ENCODE results near the gene TMEM223. TPM values are rescaled to one million over a fixed set of nuclear protein-coding genes. Genes with fewer than 3 reads are reported as not detected.
"Not testable (repeated sequence)": the region's sequence is repeated elsewhere in the genome, so short reads cannot be mapped to it uniquely, and the experiment has no call there.

The TMEM223 gene
- total RNA-seq, 2 experiments from 2014 or later: 6.2 to 8.7 TPM

DNA sequence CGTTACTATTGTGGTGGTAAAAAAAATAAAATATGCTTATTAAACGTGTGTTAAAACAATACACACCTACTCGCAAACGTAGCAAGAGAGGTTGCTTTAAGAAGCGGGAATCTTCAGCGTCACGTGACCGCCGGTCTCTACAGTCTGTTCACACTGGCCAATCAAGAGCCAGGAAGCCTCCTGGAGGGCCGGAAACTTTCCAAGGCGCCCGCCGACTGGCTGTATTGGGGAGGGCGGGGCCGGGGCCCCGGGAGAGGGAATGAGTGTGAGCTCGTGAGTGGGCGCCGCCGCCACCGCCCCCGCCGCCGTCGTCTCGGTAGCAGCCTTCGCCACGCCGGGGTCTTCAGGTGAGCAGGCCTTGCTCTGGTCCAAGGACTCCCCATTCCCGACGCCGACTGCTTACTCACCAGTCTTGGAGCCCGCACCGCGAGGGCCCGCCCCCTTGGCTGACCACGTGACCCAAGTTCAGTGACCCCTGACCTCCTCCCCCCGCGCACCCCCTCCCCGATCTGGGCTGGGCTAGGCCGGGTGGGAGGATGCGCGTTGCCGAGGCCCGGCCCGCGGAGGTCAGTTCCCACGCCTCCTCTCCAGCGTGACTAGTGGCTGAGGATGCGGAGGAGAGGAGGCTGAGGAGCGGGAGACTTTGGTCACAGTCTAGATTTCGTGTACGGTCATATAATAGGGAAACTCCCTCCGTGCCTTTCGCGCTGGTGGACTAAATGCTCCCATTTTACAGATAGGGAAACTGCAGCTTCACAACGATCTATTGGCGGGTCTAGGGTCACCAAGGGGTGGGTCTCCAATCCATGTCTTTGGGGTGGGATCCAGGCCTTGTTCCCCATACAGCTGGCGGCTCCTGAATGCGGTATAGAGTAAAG, 20.4 kb downstream of the TMEM223 start, which contains the start of gene TAF6L:
TAF6L (plus strand) TSS at position 253 of the 878 bp plus-strand sequence. CDS start 4,388 bp downstream, outside the sequence.
- Histone ChIP-seq H3K4me3 (ENCODE audit: low read length) (peak within 1 kb of the TSS; percentile 76), H3K9me3 (ENCODE audit: control insufficient read depth in 1 of 2, insufficient read depth in 1 of 2, low read length in 2 of 2) (no peaks in the 10 kb centered on the region), H3K4me1 (ENCODE audit: insufficient read depth, low read length) (peaks cover 27% of the 10 kb centered on the region), H3K27ac (ENCODE audit: low read depth in 1 of 2, low read length in 2 of 2) (peak within 1 kb of the TSS; percentile 79 to 88), H3K36me3 (ENCODE audit: insufficient read depth, low read length) (peaks cover 18% of the 10 kb centered on the region), H3K27me3 (ENCODE audit: control insufficient read depth in 1 of 2, insufficient read depth in 2 of 2, low read length in 2 of 2) (no peaks in the 10 kb centered on the region)
- ATAC-seq (ENCODE audit: poor library complexity): peak; percentile 76
- CTCF ChIA-PET: interaction anchor here (1.2 to 8.8 kb wide), 6 partner anchors 10 to 110 kb away, joined by 3 to 81 read pairs (median 5); partner anchors contain the start of genes POLR2G, SLC3A2, TMEM179B and ZBTB3
- Mint-ChIP-seq H3K27ac (peak within 1 kb of the TSS; percentile 97), H3K4me3 (peak within 1 kb of the TSS; percentile 97), H3K36me3 (ENCODE audit: low read depth) (peaks cover 45% of the 10 kb centered on the region), H3K4me1 (ENCODE audit: low read depth) (peaks cover 24% of the 10 kb centered on the region), H3K27me3 (no peaks in the 10 kb centered on the region), H3K9me3 (no peaks in the 10 kb centered on the region)
- intact Hi-C loops (cut with DNase I, micrococcal nuclease): loop anchor here (1.0 to 5.0 kb wide), 5 partner anchors 15 to 111 kb away; partner anchors contain the start of genes TTC9C (in 2 of the 2), HNRNPUL2 (in 1 of the 2), SLC3A2 (in 1 of the 2) and TMEM179B (in 1 of the 2)
- TF ChIP-seq, protein P1, sequence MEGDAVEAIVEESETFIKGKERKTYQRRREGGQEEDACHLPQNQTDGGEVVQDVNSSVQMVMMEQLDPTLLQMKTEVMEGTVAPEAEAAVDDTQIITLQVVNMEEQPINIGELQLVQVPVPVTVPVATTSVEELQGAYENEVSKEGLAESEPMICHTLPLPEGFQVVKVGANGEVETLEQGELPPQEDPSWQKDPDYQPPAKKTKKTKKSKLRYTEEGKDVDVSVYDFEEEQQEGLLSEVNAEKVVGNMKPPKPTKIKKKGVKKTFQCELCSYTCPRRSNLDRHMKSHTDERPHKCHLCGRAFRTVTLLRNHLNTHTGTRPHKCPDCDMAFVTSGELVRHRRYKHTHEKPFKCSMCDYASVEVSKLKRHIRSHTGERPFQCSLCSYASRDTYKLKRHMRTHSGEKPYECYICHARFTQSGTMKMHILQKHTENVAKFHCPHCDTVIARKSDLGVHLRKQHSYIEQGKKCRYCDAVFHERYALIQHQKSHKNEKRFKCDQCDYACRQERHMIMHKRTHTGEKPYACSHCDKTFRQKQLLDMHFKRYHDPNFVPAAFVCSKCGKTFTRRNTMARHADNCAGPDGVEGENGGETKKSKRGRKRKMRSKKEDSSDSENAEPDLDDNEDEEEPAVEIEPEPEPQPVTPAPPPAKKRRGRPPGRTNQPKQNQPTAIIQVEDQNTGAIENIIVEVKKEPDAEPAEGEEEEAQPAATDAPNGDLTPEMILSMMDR (IDR thresholded peaks at IDR 0.05): no peak
- POLR2A ChIA-PET: interaction anchor here (0.5 to 7.1 kb wide), 20 partner anchors 9 to 214 kb away, joined by 3 to 61 read pairs (median 6); partner anchors contain the start of genes C11orf98, CSKMT, HNRNPUL2 and MTA2
- peak; percentile 81 to 95 (median 88) for DNase-seq

DNA sequence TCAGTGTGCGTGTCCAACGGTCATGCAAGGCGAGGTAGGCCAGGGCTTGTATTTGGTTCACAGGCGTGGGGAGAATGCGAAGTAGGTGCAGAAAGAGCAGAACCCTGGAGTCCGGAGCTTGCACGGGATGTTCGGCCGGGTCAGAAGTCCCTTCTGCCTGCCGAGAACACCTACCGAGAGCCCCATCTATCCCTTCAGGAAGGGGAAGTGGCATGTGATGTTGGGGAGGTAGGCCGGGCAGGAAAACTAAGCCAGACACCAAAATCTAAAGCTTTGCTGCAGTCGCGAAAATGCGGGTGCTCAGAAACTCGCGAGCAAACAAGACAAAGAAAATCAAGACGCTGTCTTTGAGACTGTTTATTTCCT, 21.0 kb downstream of the TMEM223 start:
- DNase-seq (no peak), ATAC-seq (ENCODE audit: poor library complexity) (peak; percentile 3)
- Mint-ChIP-seq H3K9me3 (no peaks in the 10 kb centered on the region), H3K27ac (peak overlapping the region; percentile 97), H3K36me3 (ENCODE audit: low read depth) (peaks cover 45% of the 10 kb centered on the region), H3K4me3 (peak overlapping the region; percentile 97), H3K4me1 (ENCODE audit: low read depth) (peaks cover 24% of the 10 kb centered on the region), H3K27me3 (no peaks in the 10 kb centered on the region)
- peak overlapping the region; percentile 76 for H3K4me3 ChIP-seq (ENCODE audit: low read length)
- peak overlapping the region; percentile 79 to 88 for H3K27ac ChIP-seq (ENCODE audit: low read depth in 1 of 2, low read length in 2 of 2)
- TF ChIP-seq, protein P1 (IDR thresholded peaks at IDR 0.05): no peak
- no peaks in the 10 kb centered on the region for H3K27me3 ChIP-seq (ENCODE audit: control insufficient read depth in 1 of 2, insufficient read depth in 2 of 2, low read length in 2 of 2)
- ChIA-PET CTCF (interaction anchor here (1.2 to 8.8 kb wide), 5 partner anchors 9 to 110 kb away, joined by 3 to 81 read pairs (median 6); partner anchors contain the start of genes POLR2G, SLC3A2, TMEM179B and ZBTB3), POLR2A (interaction anchor here (0.5 to 7.1 kb wide), 18 partner anchors 9 to 214 kb away, joined by 3 to 61 read pairs (median 7); partner anchors contain the start of genes C11orf98, CSKMT, HNRNPUL2 and MTA2)
- H3K9me3 ChIP-seq (ENCODE audit: control insufficient read depth in 1 of 2, insufficient read depth in 1 of 2, low read length in 2 of 2): no peaks in the 10 kb centered on the region
- H3K36me3 ChIP-seq (ENCODE audit: insufficient read depth, low read length): peaks cover 19% of the 10 kb centered on the region
- peaks cover 27% of the 10 kb centered on the region for H3K4me1 ChIP-seq (ENCODE audit: insufficient read depth, low read length)
- intact Hi-C loops (cut with DNase I, micrococcal nuclease): loop anchor here (1.0 to 5.0 kb wide), 5 partner anchors 16 to 112 kb away; partner anchors contain the start of genes TTC9C (in 2 of the 2), HNRNPUL2 (in 1 of the 2), SLC3A2 (in 1 of the 2) and TMEM179B (in 1 of the 2)

DNA sequence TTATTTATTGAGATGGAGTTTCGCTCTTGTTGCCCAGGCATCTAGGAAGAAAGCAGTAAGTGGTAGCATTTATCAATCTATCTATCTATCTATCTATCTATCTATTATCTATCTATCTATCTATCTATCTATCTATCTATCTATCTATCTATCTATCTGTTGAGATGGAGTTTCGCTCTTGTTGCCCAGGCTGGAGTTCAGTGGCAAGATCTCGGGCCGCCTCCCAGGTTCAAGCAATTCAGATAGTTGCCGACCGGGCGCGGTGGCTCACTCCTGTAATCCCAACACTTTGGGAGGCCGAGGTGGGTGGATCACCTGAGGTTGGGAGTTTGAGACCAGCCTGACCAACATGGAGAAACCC, 31.0 kb downstream of the TMEM223 start:
- Histone ChIP-seq H3K4me3 (ENCODE audit: low read length) (peak overlapping the region; percentile 97), H3K36me3 (ENCODE audit: insufficient read depth, low read length) (peaks cover 17% of the 10 kb centered on the region), H3K4me1 (ENCODE audit: insufficient read depth, low read length) (peaks cover 29% of the 10 kb centered on the region)
- not testable (repeated sequence) for H3K27me3 Mint-ChIP-seq; ATAC-seq (ENCODE audit: poor library complexity); H3K9me3 ChIP-seq (ENCODE audit: control insufficient read depth in 1 of 2, insufficient read depth in 1 of 2, low read length in 2 of 2); H3K27me3 ChIP-seq (ENCODE audit: control insufficient read depth in 1 of 2, insufficient read depth in 2 of 2, low read length in 2 of 2); DNase-seq; H3K9me3 Mint-ChIP-seq; H3K27ac ChIP-seq (ENCODE audit: low read depth in 1 of 2, low read length in 2 of 2)
- H3K4me3 Mint-ChIP-seq: peak overlapping the region; percentile 99
- CTCF ChIA-PET: interaction anchor here (1.3 to 5.5 kb wide), 3 partner anchors 10 to 32 kb away, joined by 3 to 30 read pairs (median 4); partner anchors contain the start of genes TAF6L and TMEM179B
- intact Hi-C loops (cut with DNase I, micrococcal nuclease): loop anchor here in 1 of 2 experiments (1.0 to 10.0 kb wide), 2 partner anchors 8 to 156 kb away; partner anchors contain the start of gene MTA2
- peaks cover 21% of the 10 kb centered on the region for H3K36me3 Mint-ChIP-seq (ENCODE audit: low read depth)
- peak overlapping the region; percentile 95 for H3K27ac Mint-ChIP-seq
- POLR2A ChIA-PET: interaction anchor here (0.6 to 3.9 kb wide), 24 partner anchors 9 to 187 kb away, joined by 3 to 61 read pairs (median 8); partner anchors contain the start of genes EEF1G, HNRNPUL2, LBHD1 and MTA2
- peaks cover 19% of the 10 kb centered on the region for H3K4me1 Mint-ChIP-seq (ENCODE audit: low read depth)
